ENCODE measurements around the gene PTPN12. TPM values are rescaled to one million over a fixed set of nuclear protein-coding genes. Genes with fewer than 3 reads are reported as not detected.

PTPN12 gene
- total RNA-seq, 3 donors from 2014 or later, result 161 to 176 (median 168) TPM

GRCh38 chr7:77661816-77662215 is 124.7 kb downstream of the PTPN12 start:
- Histone ChIP-seq H3K27me3 (no peaks in the 10 kb centered on the region), H3K4me3 (no peak overlapping the region), H3K27ac (no peak overlapping the region), H3K36me3 (no peaks in the 10 kb centered on the region), H3K9me3 (no peaks in the 10 kb centered on the region), H3K4me1 (no peaks in the 10 kb centered on the region)
- DNase-seq (ENCODE audit: low spot score in 2 of 2), result no peak
- TF ChIP-seq POLR2A (IDR thresholded peaks at IDR 0.05) (no peak), CTCF (IDR thresholded peaks at IDR 0.05) (no peak), POLR2AphosphoS5 (IDR thresholded peaks at IDR 0.05) (no peak)
- intact Hi-C loops (cut with DNase I; ENCODE audit: low total_unique reads), result loop anchor here (10.0 kb wide), 1 partner anchor 83 kb away; no protein-coding TSS in a partner anchor

- H3K36me3 ChIP-seq, result no peaks in the 10 kb centered on the region
- intact Hi-C loops (cut with DNase I; ENCODE audit: low total_unique reads), result loop anchor here (10.0 kb wide), 1 partner anchor 82 kb away; no protein-coding TSS in a partner anchor
- TF ChIP-seq POLR2AphosphoS5 (IDR thresholded peaks at IDR 0.05), result no peak
- no peak overlapping the region for H3K4me3 ChIP-seq
- no peak overlapping the region for H3K27ac ChIP-seq
- no peaks in the 10 kb centered on the region for H3K9me3 ChIP-seq
- DNase-seq (ENCODE audit: low spot score in 2 of 2), result no peak
- H3K27me3 ChIP-seq, result no peaks in the 10 kb centered on the region
- no peaks in the 10 kb centered on the region for H3K4me1 ChIP-seq
Observed at GRCh38 chr7:77662869-77663268, 125.8 kb downstream of the PTPN12 start.

- no peak overlapping the region for H3K27ac ChIP-seq
- H3K4me1 ChIP-seq, result no peaks in the 10 kb centered on the region
- H3K9me3 ChIP-seq, result no peaks in the 10 kb centered on the region
- no peak for DNase-seq (ENCODE audit: low spot score in 2 of 2)
- no peaks in the 10 kb centered on the region for H3K36me3 ChIP-seq
- H3K4me3 ChIP-seq, result no peak overlapping the region
- no peaks in the 10 kb centered on the region for H3K27me3 ChIP-seq
- TF ChIP-seq POLR2A (IDR thresholded peaks at IDR 0.05) (no peak), POLR2AphosphoS5 (IDR thresholded peaks at IDR 0.05) (no peak), CTCF (IDR thresholded peaks at IDR 0.05) (no peak)
- intact Hi-C loops (cut with DNase I; ENCODE audit: low total_unique reads), result loop anchor here (10.0 kb wide), 1 partner anchor 80 kb away; no protein-coding TSS in a partner anchor
Observed at GRCh38 chr7:77664715-77665114, 127.6 kb downstream of the PTPN12 start.

- no peak for DNase-seq (ENCODE audit: low spot score in 2 of 2)
- Histone ChIP-seq H3K4me1 (no peaks in the 10 kb centered on the region), H3K27me3 (no peaks in the 10 kb centered on the region), H3K36me3 (no peaks in the 10 kb centered on the region), H3K27ac (no peak overlapping the region), H3K9me3 (no peaks in the 10 kb centered on the region), H3K4me3 (no peak overlapping the region)
- intact Hi-C loops (cut with DNase I; ENCODE audit: low total_unique reads), result loop anchor here (10.0 kb wide), 1 partner anchor 80 kb away; no protein-coding TSS in a partner anchor
- TF ChIP-seq POLR2AphosphoS5 (IDR thresholded peaks at IDR 0.05) (no peak), POLR2A (IDR thresholded peaks at IDR 0.05) (no peak), CTCF (IDR thresholded peaks at IDR 0.05) (no peak)
Observed at GRCh38 chr7:77665161-77665560, 128.1 kb downstream of the PTPN12 start.

- Histone ChIP-seq H3K9me3 (no peaks in the 10 kb centered on the region), H3K36me3 (no peaks in the 10 kb centered on the region), H3K4me1 (no peaks in the 10 kb centered on the region), H3K27me3 (no peaks in the 10 kb centered on the region), H3K27ac (no peak overlapping the region), H3K4me3 (no peak overlapping the region)
- intact Hi-C loops (cut with DNase I; ENCODE audit: low total_unique reads), result loop anchor here (10.0 kb wide), 1 partner anchor 77 kb away; no protein-coding TSS in a partner anchor
- no peak for TF ChIP-seq CTCF (IDR thresholded peaks at IDR 0.05)
- no peak for TF ChIP-seq POLR2A (IDR thresholded peaks at IDR 0.05)
- no peak for TF ChIP-seq POLR2AphosphoS5 (IDR thresholded peaks at IDR 0.05)
- DNase-seq (ENCODE audit: low spot score in 2 of 2), result no peak
Observed at GRCh38 chr7:77667459-77668086, 130.5 kb downstream of the PTPN12 start.

Measured in breast epithelium (tissue), 4 donors.